GM12878 (cell line): Measurements from ENCODE around the gene GPRC5D. TPM values are rescaled to one million over a fixed set of nuclear protein-coding genes. Genes with fewer than 3 reads are reported as not detected.

Experiments used
- ATAC-seq: fragments of 200-7000 bp; cut with Tn5 transposase; 3 replicates; pipeline ENCODE4 v1.9.1; 2020; ENCODE audit warnings: mild to moderate bottlenecking, moderate library complexity
- BruUV-seq: library from RNA; stranded (reverse); fragments of 400-500 nt; replicated peaks from 2 replicates; lab custom pipeline; 2021; lab: Mats Ljungman, UMichigan
- CTCF ChIA-PET: fragments of 300-600 bp; sonication (Branson Sonifier 250); formaldehyde crosslinking; extraction: SDS; loops from one replicate; lab custom pipeline; 2021; ENCODE audit warnings: inconsistent platforms; lab: Yijun Ruan, JAX
- POLR2A ChIA-PET: fragments of 350-600 bp; formaldehyde crosslinking; extraction: SDS; loops from one replicate; lab custom pipeline; 2021; ENCODE audit warnings: inconsistent platforms; lab: Charles Lee
- RAD21 ChIA-PET: fragments of 300-600 bp; sonication (Branson Sonifier 250); formaldehyde crosslinking; loops from one replicate; lab custom pipeline; 2023; ENCODE audit warnings: antibody characterized with exemption; ENCODE audit not compliant: unreplicated experiment; lab: Charles Lee
- SMC1A ChIA-PET: fragments of 300-600 bp; sonication (Branson Sonifier 250); formaldehyde crosslinking; loops from one replicate; lab custom pipeline; 2023; ENCODE audit not compliant: unreplicated experiment, uncharacterized antibody; lab: Charles Lee
- DNase-seq: peaks from one replicate; pipeline ENCODE4 v3.0.0-alpha.2; 2011; ENCODE audit warnings: low read depth, low spot score
- FAIRE-seq: peaks from 3 replicates; lab custom pipeline; 2011; peaks lifted over from hg19 to GRCh38; lab: Jason Lieb, UNC
- H2AFZ ChIP-seq: 2 replicates; pipeline ENCODE4 v1.6.0; 2011; ENCODE audit warnings: low read depth, low read length, control low read depth; ENCODE audit not compliant: control insufficient read depth
- H3K27ac ChIP-seq: 2 replicates; pipeline ENCODE4 v1.5.1; 2011; ENCODE audit warnings: control low read depth; ENCODE audit not compliant: control insufficient read depth, insufficient read depth
- H3K27me3 ChIP-seq, 2 experiments: replicated peaks in 1 of 2; 2 replicates each; pipeline versions ENCODE4 v1.6.0 to v1.6.1; 2011; ENCODE audit warnings: low read length in 1 of 2; ENCODE audit not compliant: control insufficient read depth in 2 of 2, insufficient read depth in 2 of 2
- H3K36me3 ChIP-seq, 2 experiments: 2 replicates each; pipeline ENCODE4 v1.5.1; 2011; ENCODE audit warnings: low read length in 1 of 2; ENCODE audit not compliant: control insufficient read depth in 2 of 2, insufficient read depth in 2 of 2
- H3K4me1 ChIP-seq: 2 replicates; pipeline ENCODE4 v1.6.1; 2011; ENCODE audit warnings: mild to moderate bottlenecking, low read length, moderate library complexity, mixed read lengths; ENCODE audit not compliant: control insufficient read depth, insufficient read depth
- H3K4me2 ChIP-seq: 2 replicates; pipeline ENCODE4 v1.6.0; 2011; ENCODE audit warnings: control low read depth; ENCODE audit not compliant: control insufficient read depth, insufficient read depth
- H3K4me3 ChIP-seq: fragments of 200-600 bp; sonication (generic); 2 replicates; pipeline ENCODE4 v1.5.1; 2016
- H3K79me2 ChIP-seq: 2 replicates; pipeline ENCODE4 v1.6.0; 2011; ENCODE audit warnings: low read length; ENCODE audit not compliant: control insufficient read depth, insufficient read depth
- H3K9ac ChIP-seq: 2 replicates; pipeline ENCODE4 v1.8.0; 2011; ENCODE audit warnings: low read length, control low read depth, mixed read lengths; ENCODE audit not compliant: control insufficient read depth, insufficient read depth
- H3K9me3 ChIP-seq: replicated peaks from 3 replicates; pipeline ENCODE4 v1.5.1; 2011; ENCODE audit warnings: mild to moderate bottlenecking, low read length; ENCODE audit not compliant: control insufficient read depth, insufficient read depth
- H4K20me1 ChIP-seq: 2 replicates; pipeline ENCODE4 v1.6.0; 2011; ENCODE audit not compliant: control insufficient read depth, insufficient read depth
- ETV6 ChIP-seq, 2 experiments: fragments of 450-650 bp in 1 of 2; IDR thresholded peaks in 1 of 2; conservative IDR thresholded peaks in 1 of 2; 2 replicates each; pipeline ENCODE4 v1.6.1; 2014; ENCODE audit warnings: antibody characterized with exemption in 1 of 2, borderline replicate concordance in 1 of 2, low read depth in 1 of 2, mild to moderate bottlenecking in 1 of 2, moderate library complexity in 1 of 2
- SIN3A ChIP-seq: IDR thresholded peaks from 2 replicates; pipeline ENCODE4 v1.6.1; 2012; ENCODE audit warnings: low read depth, low read length, improper control_type of control experiment
- SREBF1 ChIP-seq: IDR thresholded peaks from 2 replicates; pipeline ENCODE4 v1.6.1; 2012; ENCODE audit warnings: mild to moderate bottlenecking, low read length
- ZNF24 ChIP-seq: fragments of 450-650 bp; IDR thresholded peaks from 2 replicates; pipeline ENCODE4 v1.6.1; 2017; ENCODE audit warnings: antibody characterized with exemption, mild to moderate bottlenecking
- WGBS: methylation state at CpG from one replicate; pipeline ENCODE4 v1.1.6; 2016; ENCODE audit warnings: low lambda C conversion rate; ENCODE audit not compliant: insufficient replicate concordance, insufficient coverage; ENCODE audit errors: missing lambda C conversion rate; 5-methylcytosine and 5-hydroxymethylcytosine counted together
- in situ Hi-C: fragments of 300-500 bp; cut with MboI; formaldehyde crosslinking; loops from 9 replicates; pipeline ENCODE4 v1.14.3; 2018; ENCODE audit warnings: mixed read lengths
- intact Hi-C: fragments of 100-400 bp; cut with micrococcal nuclease; formaldehyde crosslinking; loops from one replicate; pipeline ENCODE4 v1.14.2; 2022; ENCODE audit not compliant: unreplicated experiment
- polyA plus RNA-seq, 11 experiments: library from polyadenylated mRNA; depleted of rRNA in 4 of 11; unstranded in 6 of 11; stranded (reverse) in 5 of 11; fragments of >200 nt; fragmentation: Nextera tagmentation in 4 of 11; fragmentation: Illumina TruSeq in 1 of 11; extraction: Ambion mirVana in 4 of 11; extraction: Trizol in 1 of 11; gene quantifications; 1 replicate in 1 of 11; 2 replicates in 10 of 11; pipeline versions ENCODE4 v1.2.1 to v1.2.3, GENCODE V29; 2011 to 2016; ENCODE audit warnings: inconsistent platforms in 2 of 11, missing spikeins in 2 of 11, low read depth in 1 of 11
- total RNA-seq, 4 experiments: library from RNA; depleted of rRNA in 3 of 4; stranded (reverse); fragments of >200 nt in 3 of 4; fragmentation: Illumina TruSeq in 1 of 4; extraction: Trizol in 1 of 4; gene quantifications; 2 replicates each; pipeline versions ENCODE4 v1.2.1 to v1.2.3, GENCODE V29; 2013 to 2021
- TF ChIP-seq, protein P1 (sequence below): fragments of 450-650 bp; IDR thresholded peaks from 2 replicates; pipeline ENCODE4 v1.6.1; 2017; ENCODE audit warnings: antibody characterized with exemption, mild to moderate bottlenecking, moderate library complexity
- TF ChIP-seq, protein P2 (sequence below): fragments of 450-650 bp; IDR thresholded peaks from 2 replicates; pipeline ENCODE4 v1.6.1; 2017; ENCODE audit warnings: mild to moderate bottlenecking
- TF ChIP-seq, protein P3 (sequence below): fragments of 450-650 bp; IDR thresholded peaks from 2 replicates; pipeline ENCODE4 v1.6.1; 2017; ENCODE audit warnings: mild to moderate bottlenecking, moderate library complexity
- TF ChIP-seq, protein P4 (sequence below): fragments of 450-650 bp; IDR thresholded peaks from 2 replicates; pipeline ENCODE4 v1.6.1; 2017; ENCODE audit warnings: mild to moderate bottlenecking, moderate library complexity

GPRC5D gene
- total and polyA plus RNA-seq, 10 of the 15 experiments (the other 5 are each of a cell fraction or from before 2014, with no cell fraction given), result 0.18 to 0.90 (median 0.37) TPM; not detected in 3

DNA sequence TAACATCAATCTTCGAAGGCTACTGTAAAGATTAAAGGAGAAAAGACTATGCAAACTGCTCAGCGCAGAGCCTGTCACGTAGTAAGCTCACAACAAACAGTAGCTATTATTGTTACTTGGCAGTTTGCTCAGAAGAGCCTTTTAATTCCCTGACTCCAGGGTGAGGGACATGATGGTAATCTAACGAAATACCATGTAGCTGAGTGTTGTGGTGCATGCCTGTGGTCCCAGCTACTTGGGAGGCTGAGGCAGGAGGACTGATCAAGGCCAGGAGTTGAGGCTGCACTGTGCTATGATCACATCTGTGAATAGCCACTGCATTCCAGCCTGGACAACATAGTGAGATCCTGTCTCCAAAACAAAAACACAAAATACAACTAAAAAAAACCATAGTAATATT, 25.3 kb upstream of the GPRC5D start (continued):
- TF ChIP-seq, protein P1, sequence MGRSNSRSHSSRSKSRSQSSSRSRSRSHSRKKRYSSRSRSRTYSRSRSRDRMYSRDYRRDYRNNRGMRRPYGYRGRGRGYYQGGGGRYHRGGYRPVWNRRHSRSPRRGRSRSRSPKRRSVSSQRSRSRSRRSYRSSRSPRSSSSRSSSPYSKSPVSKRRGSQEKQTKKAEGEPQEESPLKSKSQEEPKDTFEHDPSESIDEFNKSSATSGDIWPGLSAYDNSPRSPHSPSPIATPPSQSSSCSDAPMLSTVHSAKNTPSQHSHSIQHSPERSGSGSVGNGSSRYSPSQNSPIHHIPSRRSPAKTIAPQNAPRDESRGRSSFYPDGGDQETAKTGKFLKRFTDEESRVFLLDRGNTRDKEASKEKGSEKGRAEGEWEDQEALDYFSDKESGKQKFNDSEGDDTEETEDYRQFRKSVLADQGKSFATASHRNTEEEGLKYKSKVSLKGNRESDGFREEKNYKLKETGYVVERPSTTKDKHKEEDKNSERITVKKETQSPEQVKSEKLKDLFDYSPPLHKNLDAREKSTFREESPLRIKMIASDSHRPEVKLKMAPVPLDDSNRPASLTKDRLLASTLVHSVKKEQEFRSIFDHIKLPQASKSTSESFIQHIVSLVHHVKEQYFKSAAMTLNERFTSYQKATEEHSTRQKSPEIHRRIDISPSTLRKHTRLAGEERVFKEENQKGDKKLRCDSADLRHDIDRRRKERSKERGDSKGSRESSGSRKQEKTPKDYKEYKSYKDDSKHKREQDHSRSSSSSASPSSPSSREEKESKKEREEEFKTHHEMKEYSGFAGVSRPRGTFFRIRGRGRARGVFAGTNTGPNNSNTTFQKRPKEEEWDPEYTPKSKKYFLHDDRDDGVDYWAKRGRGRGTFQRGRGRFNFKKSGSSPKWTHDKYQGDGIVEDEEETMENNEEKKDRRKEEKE, result no peak
- no peak for TF ChIP-seq ETV6 (conservative IDR thresholded peaks at IDR 0.05 in 1 of 2, IDR thresholded peaks at IDR 0.05 in 1 of 2; ENCODE audit: borderline replicate concordance in 1 of 2, low read depth in 1 of 2)
- TF ChIP-seq, protein P2, sequence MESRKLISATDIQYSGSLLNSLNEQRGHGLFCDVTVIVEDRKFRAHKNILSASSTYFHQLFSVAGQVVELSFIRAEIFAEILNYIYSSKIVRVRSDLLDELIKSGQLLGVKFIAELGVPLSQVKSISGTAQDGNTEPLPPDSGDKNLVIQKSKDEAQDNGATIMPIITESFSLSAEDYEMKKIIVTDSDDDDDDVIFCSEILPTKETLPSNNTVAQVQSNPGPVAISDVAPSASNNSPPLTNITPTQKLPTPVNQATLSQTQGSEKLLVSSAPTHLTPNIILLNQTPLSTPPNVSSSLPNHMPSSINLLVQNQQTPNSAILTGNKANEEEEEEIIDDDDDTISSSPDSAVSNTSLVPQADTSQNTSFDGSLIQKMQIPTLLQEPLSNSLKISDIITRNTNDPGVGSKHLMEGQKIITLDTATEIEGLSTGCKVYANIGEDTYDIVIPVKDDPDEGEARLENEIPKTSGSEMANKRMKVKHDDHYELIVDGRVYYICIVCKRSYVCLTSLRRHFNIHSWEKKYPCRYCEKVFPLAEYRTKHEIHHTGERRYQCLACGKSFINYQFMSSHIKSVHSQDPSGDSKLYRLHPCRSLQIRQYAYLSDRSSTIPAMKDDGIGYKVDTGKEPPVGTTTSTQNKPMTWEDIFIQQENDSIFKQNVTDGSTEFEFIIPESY, result no peak
- TF ChIP-seq SREBF1, result no peak
- TF ChIP-seq SIN3A, result no peak
- no peak for TF ChIP-seq ZNF24

DNA sequence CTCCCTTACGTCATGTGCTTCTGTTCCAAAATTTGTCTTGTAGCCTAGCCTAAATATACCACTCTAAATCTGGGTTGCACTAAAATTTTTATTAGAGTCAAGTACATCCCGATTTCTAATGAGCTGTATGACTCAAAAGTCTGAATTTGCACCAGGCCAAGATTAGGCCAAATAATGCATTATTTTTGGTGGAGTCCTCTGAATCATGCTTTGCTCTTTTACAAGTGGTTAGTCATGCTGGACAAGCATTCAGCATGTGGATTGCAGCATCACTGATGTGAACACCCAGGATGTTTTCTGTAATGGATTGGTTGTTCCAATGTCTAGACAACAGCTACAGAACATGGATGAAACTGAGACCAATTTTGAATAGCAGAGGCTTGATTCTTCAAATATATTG, 24.4 kb upstream of the GPRC5D start:
- SMC1A ChIA-PET, result interaction anchor here (0.6 to 1.8 kb wide), 10 partner anchors 60 to 236 kb away, joined by 3 to 6 read pairs (median 3); no protein-coding TSS in a partner anchor
- intact Hi-C loops, result no loop called here
- POLR2A ChIA-PET, result no interaction called here
- no peaks in the 10 kb centered on the region for H4K20me1 ChIP-seq
- H3K4me3 ChIP-seq, result no peak overlapping the region
- CTCF ChIA-PET, result interaction anchor here (0.6 to 3.4 kb wide), 9 partner anchors 8 to 248 kb away, joined by 3 to 20 read pairs (median 4); no protein-coding TSS in a partner anchor
- H3K4me1 ChIP-seq, result no peaks in the 10 kb centered on the region
- no peaks in the 10 kb centered on the region; the same call in 2 of the 3 replicates for H3K9me3 ChIP-seq
- no peaks in the 10 kb centered on the region; a peak in 1 of 4 replicates for H3K27me3 ChIP-seq
- BruUV-seq, result no TSS peak
- no peak for ATAC-seq
- H3K36me3 ChIP-seq, result no peaks in the 10 kb centered on the region
- RAD21 ChIA-PET, result interaction anchor here (0.6 to 1.4 kb wide), 4 partner anchors 61 to 187 kb away, joined by 3 to 6 read pairs (median 4); no protein-coding TSS in a partner anchor
- in situ Hi-C loops, result no loop called here
- H3K9ac ChIP-seq, result no peak overlapping the region
- no peaks in the 10 kb centered on the region for H3K79me2 ChIP-seq
- no peak overlapping the region for H3K4me2 ChIP-seq
- 49% methylated on average over 2 of the region's 2 CpGs for WGBS
- no peak for FAIRE-seq
- no peak for DNase-seq
- no peak overlapping the region for H3K27ac ChIP-seq
- no peak overlapping the region for H2AFZ ChIP-seq
- TF ChIP-seq, protein P3, sequence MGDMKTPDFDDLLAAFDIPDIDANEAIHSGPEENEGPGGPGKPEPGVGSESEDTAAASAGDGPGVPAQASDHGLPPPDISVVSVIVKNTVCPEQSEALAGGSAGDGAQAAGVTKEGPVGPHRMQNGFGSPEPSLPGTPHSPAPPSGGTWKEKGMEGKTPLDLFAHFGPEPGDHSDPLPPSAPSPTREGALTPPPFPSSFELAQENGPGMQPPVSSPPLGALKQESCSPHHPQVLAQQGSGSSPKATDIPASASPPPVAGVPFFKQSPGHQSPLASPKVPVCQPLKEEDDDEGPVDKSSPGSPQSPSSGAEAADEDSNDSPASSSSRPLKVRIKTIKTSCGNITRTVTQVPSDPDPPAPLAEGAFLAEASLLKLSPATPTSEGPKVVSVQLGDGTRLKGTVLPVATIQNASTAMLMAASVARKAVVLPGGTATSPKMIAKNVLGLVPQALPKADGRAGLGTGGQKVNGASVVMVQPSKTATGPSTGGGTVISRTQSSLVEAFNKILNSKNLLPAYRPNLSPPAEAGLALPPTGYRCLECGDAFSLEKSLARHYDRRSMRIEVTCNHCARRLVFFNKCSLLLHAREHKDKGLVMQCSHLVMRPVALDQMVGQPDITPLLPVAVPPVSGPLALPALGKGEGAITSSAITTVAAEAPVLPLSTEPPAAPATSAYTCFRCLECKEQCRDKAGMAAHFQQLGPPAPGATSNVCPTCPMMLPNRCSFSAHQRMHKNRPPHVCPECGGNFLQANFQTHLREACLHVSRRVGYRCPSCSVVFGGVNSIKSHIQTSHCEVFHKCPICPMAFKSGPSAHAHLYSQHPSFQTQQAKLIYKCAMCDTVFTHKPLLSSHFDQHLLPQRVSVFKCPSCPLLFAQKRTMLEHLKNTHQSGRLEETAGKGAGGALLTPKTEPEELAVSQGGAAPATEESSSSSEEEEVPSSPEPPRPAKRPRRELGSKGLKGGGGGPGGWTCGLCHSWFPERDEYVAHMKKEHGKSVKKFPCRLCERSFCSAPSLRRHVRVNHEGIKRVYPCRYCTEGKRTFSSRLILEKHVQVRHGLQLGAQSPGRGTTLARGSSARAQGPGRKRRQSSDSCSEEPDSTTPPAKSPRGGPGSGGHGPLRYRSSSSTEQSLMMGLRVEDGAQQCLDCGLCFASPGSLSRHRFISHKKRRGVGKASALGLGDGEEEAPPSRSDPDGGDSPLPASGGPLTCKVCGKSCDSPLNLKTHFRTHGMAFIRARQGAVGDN, result no peak
- TF ChIP-seq, protein P4, sequence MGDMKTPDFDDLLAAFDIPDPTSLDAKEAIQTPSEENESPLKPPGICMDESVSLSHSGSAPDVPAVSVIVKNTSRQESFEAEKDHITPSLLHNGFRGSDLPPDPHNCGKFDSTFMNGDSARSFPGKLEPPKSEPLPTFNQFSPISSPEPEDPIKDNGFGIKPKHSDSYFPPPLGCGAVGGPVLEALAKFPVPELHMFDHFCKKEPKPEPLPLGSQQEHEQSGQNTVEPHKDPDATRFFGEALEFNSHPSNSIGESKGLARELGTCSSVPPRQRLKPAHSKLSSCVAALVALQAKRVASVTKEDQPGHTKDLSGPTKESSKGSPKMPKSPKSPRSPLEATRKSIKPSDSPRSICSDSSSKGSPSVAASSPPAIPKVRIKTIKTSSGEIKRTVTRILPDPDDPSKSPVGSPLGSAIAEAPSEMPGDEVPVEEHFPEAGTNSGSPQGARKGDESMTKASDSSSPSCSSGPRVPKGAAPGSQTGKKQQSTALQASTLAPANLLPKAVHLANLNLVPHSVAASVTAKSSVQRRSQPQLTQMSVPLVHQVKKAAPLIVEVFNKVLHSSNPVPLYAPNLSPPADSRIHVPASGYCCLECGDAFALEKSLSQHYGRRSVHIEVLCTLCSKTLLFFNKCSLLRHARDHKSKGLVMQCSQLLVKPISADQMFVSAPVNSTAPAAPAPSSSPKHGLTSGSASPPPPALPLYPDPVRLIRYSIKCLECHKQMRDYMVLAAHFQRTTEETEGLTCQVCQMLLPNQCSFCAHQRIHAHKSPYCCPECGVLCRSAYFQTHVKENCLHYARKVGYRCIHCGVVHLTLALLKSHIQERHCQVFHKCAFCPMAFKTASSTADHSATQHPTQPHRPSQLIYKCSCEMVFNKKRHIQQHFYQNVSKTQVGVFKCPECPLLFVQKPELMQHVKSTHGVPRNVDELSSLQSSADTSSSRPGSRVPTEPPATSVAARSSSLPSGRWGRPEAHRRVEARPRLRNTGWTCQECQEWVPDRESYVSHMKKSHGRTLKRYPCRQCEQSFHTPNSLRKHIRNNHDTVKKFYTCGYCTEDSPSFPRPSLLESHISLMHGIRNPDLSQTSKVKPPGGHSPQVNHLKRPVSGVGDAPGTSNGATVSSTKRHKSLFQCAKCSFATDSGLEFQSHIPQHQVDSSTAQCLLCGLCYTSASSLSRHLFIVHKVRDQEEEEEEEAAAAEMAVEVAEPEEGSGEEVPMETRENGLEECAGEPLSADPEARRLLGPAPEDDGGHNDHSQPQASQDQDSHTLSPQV, result no peak
